Measurements from ENCODE around the gene SH3RF1. TPM values are rescaled to one million over a fixed set of nuclear protein-coding genes. Genes with fewer than 3 reads are reported as not detected.
A peak's percentile ranks its signal among the peaks of the same experiment; 100 is the strongest.

SH3RF1 gene
- total RNA-seq, 1 experiment from 2014 or later = 4.6 TPM

DNA sequence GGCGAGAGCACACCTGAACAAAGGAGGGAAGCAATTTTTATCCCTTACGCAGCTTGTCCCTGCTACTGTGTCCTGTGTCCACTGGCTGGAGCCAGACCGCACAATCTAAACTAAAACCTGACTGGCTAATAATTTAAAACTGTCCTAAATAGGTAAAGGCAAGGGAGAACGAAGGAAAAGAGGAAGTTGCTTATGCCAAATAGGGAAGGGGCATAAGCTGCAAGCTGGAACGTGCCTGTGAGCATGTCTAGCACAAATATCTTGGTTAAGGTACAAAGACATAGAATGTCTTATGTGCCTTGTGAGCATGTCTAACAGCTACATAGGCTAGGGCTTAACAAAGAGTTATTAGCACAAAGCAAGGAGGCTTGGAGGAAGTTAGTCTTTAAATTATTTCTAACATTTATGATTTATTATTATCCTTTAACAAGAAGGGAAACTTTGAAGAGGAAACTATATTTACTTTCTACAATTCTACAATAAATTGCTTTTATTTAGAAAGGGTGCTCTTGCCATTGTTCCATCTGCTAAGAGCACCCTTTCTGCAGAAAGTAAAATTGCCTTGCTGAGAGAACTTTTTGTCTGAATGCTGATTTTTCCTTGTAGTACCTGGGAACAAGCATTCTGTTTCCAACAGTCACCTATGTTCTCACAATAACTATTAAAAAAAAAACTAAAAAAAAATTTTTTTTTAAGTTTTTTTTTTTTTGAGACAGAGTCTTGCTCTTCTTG, 180.1 kb downstream of the SH3RF1 start:
- no peaks in the 10 kb centered on the region for H3K36me3 ChIP-seq (replicated peaks; ENCODE audit: control insufficient read depth, insufficient read depth, low read length)
- DNase-seq = no peak
- H3K4me3 ChIP-seq (ENCODE audit: insufficient read depth, low read depth, low read length) = no peak overlapping the region
- no peaks in the 10 kb centered on the region for H3K27me3 ChIP-seq (ENCODE audit: control insufficient read depth, insufficient read depth, low read length)

DNA sequence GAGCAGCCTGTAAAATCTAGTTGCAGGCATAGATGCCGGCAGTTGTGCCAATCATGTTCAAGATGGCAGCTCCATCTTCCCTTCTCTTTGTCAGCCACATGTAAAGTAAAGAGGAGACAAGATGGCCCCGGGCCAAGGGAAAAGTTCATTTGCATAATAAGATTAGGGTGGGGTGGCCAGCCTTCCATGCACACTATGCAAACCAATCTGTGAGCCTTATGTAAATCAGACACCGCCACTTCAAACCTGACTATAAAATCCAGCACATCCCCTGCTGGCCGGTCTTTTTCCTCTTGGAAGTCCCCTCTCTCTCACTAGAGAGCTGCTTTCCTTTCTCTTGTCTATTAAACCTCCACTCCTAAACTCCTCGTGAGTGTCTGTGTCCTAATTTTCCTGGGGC, 181.8 kb downstream of the SH3RF1 start:
- Histone ChIP-seq H3K27me3 (ENCODE audit: control insufficient read depth, insufficient read depth, low read length) (no peaks in the 10 kb centered on the region), H3K36me3 (replicated peaks; ENCODE audit: control insufficient read depth, insufficient read depth, low read length) (no peaks in the 10 kb centered on the region), H3K4me3 (ENCODE audit: insufficient read depth, low read depth, low read length) (no peak overlapping the region)
- DNase-seq = no peak

DNA sequence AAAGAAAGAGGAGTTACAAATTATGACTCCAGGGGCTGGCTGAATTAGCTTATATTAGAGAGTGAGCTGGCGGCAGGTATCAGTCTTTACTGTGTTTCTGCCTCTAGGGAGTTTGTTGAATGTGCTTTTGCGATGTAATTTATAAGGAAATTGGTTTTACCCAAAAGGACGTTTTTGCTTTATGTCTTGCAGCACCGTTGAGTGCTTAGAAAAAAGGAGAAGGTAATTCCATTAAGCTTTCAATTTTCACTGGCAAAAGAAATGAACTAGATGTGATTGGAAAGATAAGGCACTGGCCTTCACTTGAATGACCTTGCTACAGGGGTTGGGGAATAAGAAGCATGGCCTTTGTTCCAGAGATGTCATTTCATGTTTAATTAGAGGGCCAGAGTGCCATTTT, 185.8 kb downstream of the SH3RF1 start:
- no peak overlapping the region for H3K4me3 ChIP-seq (ENCODE audit: insufficient read depth, low read depth, low read length)
- DNase-seq = no peak
- H3K36me3 ChIP-seq (replicated peaks; ENCODE audit: control insufficient read depth, insufficient read depth, low read length) = no peaks in the 10 kb centered on the region
- H3K27me3 ChIP-seq (ENCODE audit: control insufficient read depth, insufficient read depth, low read length) = no peaks in the 10 kb centered on the region

DNA sequence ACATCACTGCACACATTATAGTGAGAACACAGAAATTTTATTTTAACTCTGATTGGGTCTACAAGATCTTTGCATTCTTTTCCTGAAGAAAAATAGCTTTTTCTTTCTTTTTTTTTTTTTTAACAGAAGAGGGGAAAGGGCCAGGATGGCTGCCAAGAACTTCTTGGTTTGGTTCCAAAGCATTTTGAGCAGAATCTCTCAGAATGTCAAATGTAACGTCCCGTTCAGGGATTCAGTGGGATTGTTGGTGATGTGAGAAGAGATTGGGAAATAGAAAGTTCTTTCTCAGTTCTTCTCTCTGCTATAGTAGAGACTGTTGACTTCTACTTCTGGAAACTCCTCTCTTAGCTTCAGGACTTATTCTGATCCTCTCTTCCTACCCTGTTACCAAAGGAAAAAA, 189.8 kb downstream of the SH3RF1 start:
- Histone ChIP-seq H3K4me3 (ENCODE audit: insufficient read depth, low read depth, low read length) (no peak overlapping the region), H3K27me3 (ENCODE audit: control insufficient read depth, insufficient read depth, low read length) (no peaks in the 10 kb centered on the region), H3K36me3 (replicated peaks; ENCODE audit: control insufficient read depth, insufficient read depth, low read length) (no peaks in the 10 kb centered on the region)
- DNase-seq = no peak

DNA sequence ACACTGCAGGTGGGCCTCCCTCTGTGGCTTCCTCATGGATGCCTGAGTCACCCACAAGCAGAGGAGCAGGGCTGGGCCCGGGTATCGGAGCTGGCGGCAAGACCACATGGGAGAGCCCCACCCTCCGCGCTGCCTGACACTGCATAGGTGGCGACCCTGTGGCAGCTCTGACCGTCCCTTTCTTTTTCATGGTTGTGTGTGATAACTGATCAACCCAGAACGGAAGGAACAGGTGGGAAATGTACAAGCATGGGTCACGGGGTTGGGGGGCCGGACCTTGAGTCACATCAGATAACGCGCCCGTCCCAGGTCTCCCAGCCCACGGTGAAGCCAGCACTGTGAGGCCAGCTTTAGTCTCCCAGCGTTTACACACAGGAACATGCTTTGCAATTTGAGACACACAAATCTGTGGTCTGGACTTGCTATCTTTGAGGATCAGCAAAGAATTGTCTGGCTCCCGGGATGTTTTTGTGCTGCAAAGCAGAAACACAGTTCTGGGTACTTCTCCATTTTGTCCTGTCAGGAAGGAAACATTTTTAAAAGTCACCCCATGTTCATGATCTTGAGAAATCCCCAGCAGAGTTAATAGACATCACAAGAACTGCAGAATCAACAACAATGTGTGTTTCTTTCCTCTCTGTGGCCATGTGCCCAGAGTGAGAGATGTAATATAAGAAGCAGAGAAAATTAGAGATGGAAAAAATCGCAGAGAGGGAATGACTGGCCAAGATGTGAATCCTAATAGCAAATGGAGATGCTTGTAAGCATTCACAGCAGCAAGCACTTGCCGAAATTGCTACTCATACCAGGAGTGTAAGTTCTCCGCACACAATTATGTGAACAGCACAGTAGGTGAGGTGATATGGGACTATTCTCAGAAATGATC, 190.6 kb downstream of the SH3RF1 start:
- DNase-seq = no peak
- no peaks in the 10 kb centered on the region for H3K36me3 ChIP-seq (replicated peaks; ENCODE audit: control insufficient read depth, insufficient read depth, low read length)
- no peaks in the 10 kb centered on the region for H3K27me3 ChIP-seq (ENCODE audit: control insufficient read depth, insufficient read depth, low read length)
- no peak overlapping the region for H3K4me3 ChIP-seq (ENCODE audit: insufficient read depth, low read depth, low read length)

DNA sequence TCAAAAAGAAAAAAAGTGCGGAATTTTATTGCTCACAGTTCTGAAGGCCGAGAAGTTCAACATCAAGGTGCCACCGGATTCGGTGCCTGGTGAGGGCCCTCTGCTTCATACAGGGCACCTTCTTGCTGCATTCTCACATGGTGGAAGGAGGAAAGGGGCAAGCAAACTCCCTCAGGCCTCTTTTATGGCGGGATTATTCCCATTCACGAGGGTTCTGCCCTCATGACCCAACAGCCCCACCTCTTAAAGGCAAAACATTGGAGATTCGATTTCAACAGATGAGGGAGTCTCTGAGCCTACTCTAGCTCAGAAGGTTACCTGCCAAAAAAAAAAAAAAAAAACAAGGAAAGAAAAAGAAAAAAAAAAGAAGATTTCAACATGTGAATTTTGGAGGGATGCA, 196.6 kb downstream of the SH3RF1 start:
- no peak for DNase-seq
- Histone ChIP-seq H3K27me3 (ENCODE audit: control insufficient read depth, insufficient read depth, low read length) (no peaks in the 10 kb centered on the region), H3K36me3 (replicated peaks; ENCODE audit: control insufficient read depth, insufficient read depth, low read length) (no peaks in the 10 kb centered on the region), H3K4me3 (ENCODE audit: insufficient read depth, low read depth, low read length) (no peak overlapping the region)

DNA sequence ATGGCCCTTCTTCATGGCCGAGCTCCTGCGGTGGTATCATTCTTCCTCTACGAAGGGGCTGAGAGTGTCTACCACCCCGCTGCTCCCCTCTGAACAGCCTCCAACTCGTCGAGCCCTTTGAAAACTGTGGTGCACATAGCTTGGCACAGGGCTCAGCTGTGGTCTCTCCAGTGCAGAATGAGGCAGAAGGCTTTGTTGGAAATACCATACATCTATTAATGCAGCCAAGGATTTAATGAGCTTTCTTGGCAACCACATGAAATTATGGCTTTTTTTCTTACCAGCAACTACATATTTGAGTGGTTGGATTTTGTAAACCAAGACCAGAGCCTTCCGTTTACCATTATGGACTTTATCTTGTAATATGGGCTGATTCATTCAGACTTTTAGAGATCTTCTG, 199.0 kb downstream of the SH3RF1 start:
- no peak for DNase-seq
- H3K27me3 ChIP-seq (ENCODE audit: control insufficient read depth, insufficient read depth, low read length) = no peaks in the 10 kb centered on the region
- H3K36me3 ChIP-seq (replicated peaks; ENCODE audit: control insufficient read depth, insufficient read depth, low read length) = no peaks in the 10 kb centered on the region
- H3K4me3 ChIP-seq (ENCODE audit: insufficient read depth, low read depth, low read length) = no peak overlapping the region

DNA sequence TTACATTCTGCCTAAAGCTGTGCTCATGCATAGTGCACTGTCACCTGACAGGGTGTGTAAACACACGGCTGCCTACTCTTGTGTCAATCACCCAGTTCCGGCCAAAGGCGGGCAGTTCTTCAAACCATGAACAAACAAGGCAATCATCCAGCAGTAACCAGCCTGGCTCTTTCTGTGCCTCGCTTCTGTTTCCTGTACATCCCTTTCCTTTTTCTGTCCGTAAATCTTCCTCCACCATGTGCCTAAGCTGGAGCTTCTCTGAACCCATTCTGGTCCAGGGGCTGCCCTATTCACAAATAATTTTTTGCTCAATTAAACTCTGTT, 199.9 kb downstream of the SH3RF1 start:
- Histone ChIP-seq H3K36me3 (replicated peaks; ENCODE audit: control insufficient read depth, insufficient read depth, low read length) (no peaks in the 10 kb centered on the region), H3K4me3 (ENCODE audit: insufficient read depth, low read depth, low read length) (no peak overlapping the region), H3K27me3 (ENCODE audit: control insufficient read depth, insufficient read depth, low read length) (no peaks in the 10 kb centered on the region)
- no peak for DNase-seq

DNA sequence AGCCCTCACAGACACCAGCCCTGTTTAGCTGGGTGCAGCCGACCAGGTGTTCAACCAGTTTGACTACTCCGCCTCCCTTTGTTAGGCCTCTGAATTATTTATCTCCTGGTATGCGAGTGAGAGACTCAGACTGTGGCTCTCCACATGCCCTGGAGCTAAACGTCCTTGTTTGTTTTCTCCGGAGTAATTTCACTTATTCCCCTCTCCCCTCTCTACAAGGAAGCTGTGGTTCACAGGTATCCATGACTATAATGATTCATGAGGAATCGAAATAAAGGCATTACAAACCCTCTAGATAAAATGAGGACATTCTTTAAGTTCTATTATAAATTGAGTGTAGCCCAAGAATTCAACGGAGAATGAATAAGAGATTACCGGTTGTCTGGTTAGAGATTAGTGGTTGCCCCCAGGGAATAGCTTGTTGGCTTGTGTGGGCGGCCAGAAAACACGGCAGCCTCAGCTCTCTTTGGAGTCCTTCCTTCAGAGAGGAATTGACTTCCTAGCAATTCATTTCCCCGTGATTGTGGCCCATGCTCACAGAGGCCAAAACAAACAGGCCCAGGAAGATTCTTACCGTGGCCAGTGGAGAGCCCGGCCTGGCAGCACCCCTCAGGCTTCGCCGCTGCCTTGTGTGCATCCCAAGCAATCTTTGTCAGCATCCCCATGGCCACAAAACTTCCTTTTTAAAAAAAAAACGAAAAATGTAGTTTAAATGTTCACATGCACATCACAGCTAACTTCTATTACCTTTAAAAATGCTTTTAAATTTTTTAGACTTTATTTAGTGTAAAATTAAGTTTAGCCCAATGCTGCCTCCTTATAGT, 200.5 kb downstream of the SH3RF1 start:
- no peak overlapping the region for H3K4me3 ChIP-seq (ENCODE audit: insufficient read depth, low read depth, low read length)
- DNase-seq = peak; percentile 65
- H3K36me3 ChIP-seq (replicated peaks; ENCODE audit: control insufficient read depth, insufficient read depth, low read length) = no peaks in the 10 kb centered on the region

DNA sequence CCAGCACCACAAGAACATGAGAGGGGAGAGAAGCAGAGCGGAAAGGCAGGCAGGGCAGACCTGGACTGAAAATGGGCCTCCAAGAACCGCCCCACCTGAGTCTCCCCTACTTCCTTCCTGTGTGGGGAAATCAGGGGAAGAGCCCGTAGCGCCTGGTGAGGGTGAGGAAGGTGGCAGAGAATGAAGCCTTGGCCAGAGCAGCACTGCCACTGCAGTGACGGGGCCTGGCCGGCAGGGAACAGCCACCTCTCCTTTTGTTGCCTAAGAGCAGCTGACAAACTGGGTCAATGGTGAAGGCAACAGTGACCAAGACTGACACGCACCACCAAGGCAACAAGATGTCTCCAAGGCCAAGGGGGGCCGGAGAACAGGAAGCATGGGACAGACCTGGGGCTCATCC, 202.3 kb downstream of the SH3RF1 start:
- no peaks in the 10 kb centered on the region for H3K27me3 ChIP-seq (ENCODE audit: control insufficient read depth, insufficient read depth, low read length)
- DNase-seq = no peak
- no peaks in the 10 kb centered on the region for H3K36me3 ChIP-seq (replicated peaks; ENCODE audit: control insufficient read depth, insufficient read depth, low read length)
- no peak overlapping the region for H3K4me3 ChIP-seq (ENCODE audit: insufficient read depth, low read depth, low read length)

More for the DNA sequence above, 200.5 kb downstream of the SH3RF1 start:
- no peaks in the 10 kb centered on the region for H3K27me3 ChIP-seq (ENCODE audit: control insufficient read depth, insufficient read depth, low read length)

DNA sequence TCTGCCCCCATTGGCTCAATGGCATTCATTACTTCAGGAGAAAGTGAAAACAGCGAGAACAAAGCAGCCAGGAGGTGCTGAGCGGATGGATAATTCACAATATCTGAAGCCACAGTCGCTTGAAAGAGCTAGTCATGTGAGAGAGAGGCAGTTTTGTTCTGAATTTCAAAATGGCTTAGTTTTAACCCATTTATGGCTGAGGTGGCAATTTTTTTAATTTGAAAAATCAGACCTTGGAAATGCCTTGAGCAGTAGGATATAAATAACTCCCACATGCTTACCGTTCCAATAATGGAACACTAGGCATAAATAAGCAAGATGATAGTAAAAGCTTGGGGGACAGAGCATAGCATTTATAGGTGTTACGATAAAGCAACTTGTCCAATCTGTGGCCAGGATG, 203.8 kb downstream of the SH3RF1 start:
- Histone ChIP-seq H3K4me3 (ENCODE audit: insufficient read depth, low read depth, low read length) (no peak overlapping the region), H3K27me3 (ENCODE audit: control insufficient read depth, insufficient read depth, low read length) (no peaks in the 10 kb centered on the region), H3K36me3 (replicated peaks; ENCODE audit: control insufficient read depth, insufficient read depth, low read length) (no peaks in the 10 kb centered on the region)
- no peak for DNase-seq

DNA sequence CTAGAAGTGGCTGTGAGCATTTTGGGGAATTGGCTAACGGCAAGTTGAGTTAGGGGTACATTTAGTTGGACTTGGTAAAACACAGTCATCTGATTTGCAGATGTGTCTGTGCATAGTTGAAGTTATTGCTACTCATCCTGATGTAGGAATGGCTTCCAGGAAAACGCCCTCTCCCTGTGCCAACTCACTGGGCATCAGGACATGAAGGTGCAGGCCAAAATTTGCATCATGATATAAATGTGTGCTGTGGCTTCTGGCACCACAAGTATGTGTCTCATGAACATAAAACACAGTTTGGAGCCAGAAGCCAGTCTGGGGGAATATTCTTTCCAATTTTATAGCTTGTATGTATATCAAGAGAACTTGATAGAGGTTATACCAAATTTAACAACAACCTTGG, 206.5 kb downstream of the SH3RF1 start:
- Histone ChIP-seq H3K36me3 (replicated peaks; ENCODE audit: control insufficient read depth, insufficient read depth, low read length) (no peaks in the 10 kb centered on the region), H3K27me3 (ENCODE audit: control insufficient read depth, insufficient read depth, low read length) (no peaks in the 10 kb centered on the region)
- DNase-seq = no peak

DNA sequence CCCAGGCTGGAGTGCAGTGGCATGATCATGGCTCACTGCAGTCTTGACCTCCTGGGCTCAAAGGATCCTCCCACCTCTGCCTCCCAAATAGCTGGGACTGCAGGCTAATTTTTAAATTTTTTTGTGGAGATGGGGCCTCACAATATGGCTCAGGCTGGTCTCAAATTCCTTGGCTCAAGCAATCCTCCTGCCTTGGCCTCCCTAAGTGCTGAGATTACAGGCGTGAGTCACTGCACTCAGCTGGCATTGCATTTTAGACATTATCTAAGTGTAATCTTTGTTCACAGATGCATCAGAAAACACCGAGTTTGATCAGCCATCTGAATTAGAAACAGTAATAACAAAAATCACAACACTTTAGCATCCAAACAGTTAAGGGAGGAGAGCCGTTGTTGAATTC, 207.3 kb downstream of the SH3RF1 start:
- H3K36me3 ChIP-seq (replicated peaks; ENCODE audit: control insufficient read depth, insufficient read depth, low read length) = no peaks in the 10 kb centered on the region
- DNase-seq = no peak
- H3K4me3 ChIP-seq (ENCODE audit: insufficient read depth, low read depth, low read length) = no peak overlapping the region
- no peaks in the 10 kb centered on the region for H3K27me3 ChIP-seq (ENCODE audit: control insufficient read depth, insufficient read depth, low read length)

More for the DNA sequence above, 206.5 kb downstream of the SH3RF1 start:
- no peak overlapping the region for H3K4me3 ChIP-seq (ENCODE audit: insufficient read depth, low read depth, low read length)

DNA sequence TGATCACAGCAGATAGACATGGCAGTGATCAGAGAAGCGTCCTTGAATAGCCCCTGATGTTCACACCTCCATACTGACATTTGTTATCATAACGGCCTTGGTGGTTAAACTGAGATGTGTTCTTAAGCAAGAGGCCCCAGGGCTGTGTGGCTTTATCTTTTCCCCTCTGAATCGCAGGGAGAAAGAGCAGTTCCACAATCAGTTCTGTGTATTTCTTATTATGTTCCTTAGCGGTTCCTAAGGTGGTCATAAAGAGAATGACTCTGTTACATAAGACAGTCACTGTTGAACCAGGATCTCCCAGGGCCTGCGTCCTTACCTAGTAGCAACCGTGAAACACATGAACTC, 207.9 kb downstream of the SH3RF1 start:
- no peak for DNase-seq
- no peaks in the 10 kb centered on the region for H3K36me3 ChIP-seq (replicated peaks; ENCODE audit: control insufficient read depth, insufficient read depth, low read length)
- H3K27me3 ChIP-seq (ENCODE audit: control insufficient read depth, insufficient read depth, low read length) = no peaks in the 10 kb centered on the region
- no peak overlapping the region for H3K4me3 ChIP-seq (ENCODE audit: insufficient read depth, low read depth, low read length)

DNA sequence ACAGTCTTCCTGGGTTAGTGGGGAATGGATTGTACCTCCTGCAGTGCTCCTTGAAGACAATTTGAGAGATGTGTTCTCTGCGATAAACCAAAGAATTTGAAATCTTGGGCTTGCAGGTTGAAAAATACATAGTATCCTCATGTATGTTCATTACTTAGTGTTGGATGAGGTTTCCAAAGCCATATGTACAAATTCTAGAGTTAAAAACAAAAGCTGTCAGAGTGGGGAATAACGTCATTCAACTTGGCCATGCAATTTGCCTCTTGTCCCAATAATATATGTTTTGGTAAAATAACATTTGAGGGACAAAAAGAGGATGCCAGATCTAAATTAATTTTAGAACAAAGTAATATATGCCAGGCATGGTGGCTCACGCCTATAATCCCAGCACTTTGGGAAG, 209.4 kb downstream of the SH3RF1 start:
- no peaks in the 10 kb centered on the region for H3K36me3 ChIP-seq (replicated peaks; ENCODE audit: control insufficient read depth, insufficient read depth, low read length)
- H3K4me3 ChIP-seq (ENCODE audit: insufficient read depth, low read depth, low read length) = no peak overlapping the region
- DNase-seq = no peak
- H3K27me3 ChIP-seq (ENCODE audit: control insufficient read depth, insufficient read depth, low read length) = no peaks in the 10 kb centered on the region
